Measurements from ENCODE around the gene AAGAB. TPM values are rescaled to one million over a fixed set of nuclear protein-coding genes. Genes with fewer than 3 reads are reported as not detected.

AAGAB gene
- total and polyA plus RNA-seq, 4 donors = 16.4 to 24.5 (median 21.2) TPM

Other genes with a start within 250 kb of the AAGAB start
- 10 to 100 TPM; 65.9 to 90.8 TPM for gene SMAD3, start 189.1 kb downstream of the AAGAB start, total RNA-seq
- gene SMAD3, start 189.1 kb downstream of the AAGAB start, polyA plus RNA-seq = 10 to 100 TPM in 1 of 2 donors, 1 to 10 TPM in 1; 7.1 to 44.1 TPM
- 1 to 10 TPM; 2.0 to 3.4 TPM for gene IQCH, start 125 bp upstream of the AAGAB start, total RNA-seq
- 1 to 10 TPM in 1 of 2 donors, not detected in 1; 1.2 TPM for gene IQCH, start 125 bp upstream of the AAGAB start, polyA plus RNA-seq

Measured in aorta (tissue), 4 donors.